Neural cell (in vitro differentiated cells): ENCODE results near the gene SAP30BP. TPM values are rescaled to one million over a fixed set of nuclear protein-coding genes. Genes with fewer than 3 reads are reported as not detected.

Source experiments
- H2AFZ ChIP-seq: fragments of 200-600, 300-800 bp; sonication (generic), shearing (Covaris generic); 2 replicates; pipeline ENCODE4 v1.6.0; 2014; ENCODE audit warnings: low read depth, mild to moderate bottlenecking, antibody characterized with exemption, low read length, moderate library complexity
- H3F3A ChIP-seq: fragments of 200-600 bp; shearing (Covaris generic); 2 replicates; pipeline ENCODE4 v1.6.1; 2016; ENCODE audit warnings: mild to moderate bottlenecking, moderate library complexity, mixed read lengths, antibody characterized with exemption, low read length; ENCODE audit not compliant: insufficient read depth, poor library complexity, severe bottlenecking
- H3K27ac ChIP-seq: fragments of 200-600, 300-800 bp; sonication (generic), shearing (Covaris generic); 2 replicates; pipeline ENCODE4 v1.5.1; 2014; ENCODE audit warnings: mild to moderate bottlenecking, low read length, moderate library complexity
- H3K27me3 ChIP-seq: fragments of 300-800, 200-600 bp; sonication (generic), shearing (Covaris generic); 2 replicates; pipeline ENCODE4 v1.6.0; 2014; ENCODE audit warnings: mild to moderate bottlenecking, low read depth, low read length, moderate library complexity; ENCODE audit not compliant: insufficient read depth
- H3K36me3 ChIP-seq: fragments of 300-800, 200-600 bp; sonication (generic), shearing (Covaris generic); 2 replicates; pipeline ENCODE4 v1.5.1; 2014; ENCODE audit warnings: mild to moderate bottlenecking, antibody characterized with exemption, low read length, moderate library complexity; ENCODE audit not compliant: insufficient read depth
- H3K4me2 ChIP-seq: fragments of 300-800, 200-600 bp; sonication (generic), shearing (Covaris generic); 2 replicates; pipeline ENCODE4 v1.6.0; 2014; ENCODE audit warnings: mild to moderate bottlenecking, low read length
- H3K4me3 ChIP-seq: fragments of 300-800, 200-600 bp; sonication (generic), shearing (Covaris generic); 2 replicates; pipeline ENCODE4 v1.5.1; 2014; ENCODE audit warnings: mild to moderate bottlenecking, low read length, moderate library complexity
- H3K79me2 ChIP-seq: fragments of 200-600 bp; shearing (Covaris generic); replicated peaks from 2 replicates; pipeline ENCODE4 v1.6.0; 2014; ENCODE audit warnings: mild to moderate bottlenecking, low read length, moderate library complexity; ENCODE audit not compliant: insufficient read depth
- H3K9ac ChIP-seq: fragments of 300-800, 200-600 bp; sonication (generic), shearing (Covaris generic); 2 replicates; pipeline ENCODE4 v1.6.1; 2016; ENCODE audit warnings: mild to moderate bottlenecking, low read length, mixed read lengths
- H3K9me2 ChIP-seq: fragments of 200-600 bp; shearing (Covaris generic); 2 replicates; pipeline ENCODE4 v1.6.1; 2016; ENCODE audit warnings: mild to moderate bottlenecking, low read length, mixed read lengths; ENCODE audit not compliant: insufficient read depth
- H3K9me3 ChIP-seq: fragments of 200-600, 300-800 bp; sonication (generic), shearing (Covaris generic); 2 replicates; pipeline ENCODE4 v1.6.1; 2016; ENCODE audit warnings: mild to moderate bottlenecking, mixed run types, low read length, moderate library complexity, mixed read lengths
- H4K20me1 ChIP-seq: fragments of 200-600 bp; shearing (Covaris generic); 2 replicates; pipeline ENCODE4 v1.6.1; 2016; ENCODE audit warnings: mild to moderate bottlenecking, mixed run types; ENCODE audit not compliant: insufficient read depth
- CTCF ChIP-seq: fragments of 450-650 bp; IDR thresholded peaks from 2 replicates; pipeline ENCODE4 v1.5.1; 2014; ENCODE audit warnings: antibody characterized with exemption, mild to moderate bottlenecking, moderate library complexity; ENCODE audit not compliant: poor library complexity, severe bottlenecking
- EP300 ChIP-seq: fragments of 450-650 bp; conservative IDR thresholded peaks from 2 replicates; pipeline ENCODE4 v1.6.1; 2014; ENCODE audit warnings: antibody characterized with exemption, mild to moderate bottlenecking, moderate library complexity; ENCODE audit not compliant: poor library complexity, severe bottlenecking
- EZH2 ChIP-seq: fragments of 200-600, 300-800 bp; shearing (Covaris generic), sonication (generic); IDR thresholded peaks from 2 replicates; pipeline ENCODE4 v1.6.1; 2014; ENCODE audit warnings: antibody characterized with exemption, low read length, borderline replicate concordance, mild to moderate bottlenecking; ENCODE audit not compliant: insufficient read depth, poor library complexity, severe bottlenecking
- MXI1 ChIP-seq: fragments of 450-650 bp; conservative IDR thresholded peaks from 2 replicates; pipeline ENCODE4 v1.6.1; 2014; ENCODE audit warnings: antibody characterized with exemption, mild to moderate bottlenecking; ENCODE audit not compliant: poor library complexity, severe bottlenecking
- POLR2AphosphoS5 ChIP-seq: IDR thresholded peaks from 2 replicates; pipeline ENCODE4 v1.6.1; 2012
- RAD21 ChIP-seq: fragments of 450-650 bp; conservative IDR thresholded peaks from 2 replicates; pipeline ENCODE4 v1.6.1; 2014; ENCODE audit warnings: antibody characterized with exemption, mild to moderate bottlenecking, moderate library complexity
- SMC3 ChIP-seq: fragments of 450-650 bp; conservative IDR thresholded peaks from 2 replicates; pipeline ENCODE4 v1.6.1; 2014; ENCODE audit warnings: antibody characterized with exemption, mild to moderate bottlenecking, moderate library complexity; ENCODE audit not compliant: poor library complexity
- TAF1 ChIP-seq: IDR thresholded peaks from 2 replicates; pipeline ENCODE4 v1.6.1; 2012; ENCODE audit warnings: low read depth
- polyA plus RNA-seq: library from polyadenylated mRNA; depleted of rRNA; stranded (reverse); fragments of >200 nt; gene quantifications from 2 replicates; pipeline ENCODE4 v1.2.3, GENCODE V29; 2014
- TF ChIP-seq, protein P1 (sequence below): IDR thresholded peaks from 2 replicates; pipeline ENCODE4 v1.6.1; 2012; ENCODE audit warnings: borderline replicate concordance

The SAP30BP gene
- polyA plus RNA-seq, 1 donor from 2014 or later: 156 TPM

GRCh38 chr17:75730065-75730464 is 62.9 kb downstream of the SAP30BP start:
- no peak for TF ChIP-seq SMC3
- TF ChIP-seq TAF1: no peak
- TF ChIP-seq EP300: no peak
- TF ChIP-seq MXI1: no peak
- no peak for TF ChIP-seq RAD21
- TF ChIP-seq POLR2AphosphoS5: no peak
- TF ChIP-seq CTCF: no peak
- TF ChIP-seq EZH2: no peak
- TF ChIP-seq, protein P1, sequence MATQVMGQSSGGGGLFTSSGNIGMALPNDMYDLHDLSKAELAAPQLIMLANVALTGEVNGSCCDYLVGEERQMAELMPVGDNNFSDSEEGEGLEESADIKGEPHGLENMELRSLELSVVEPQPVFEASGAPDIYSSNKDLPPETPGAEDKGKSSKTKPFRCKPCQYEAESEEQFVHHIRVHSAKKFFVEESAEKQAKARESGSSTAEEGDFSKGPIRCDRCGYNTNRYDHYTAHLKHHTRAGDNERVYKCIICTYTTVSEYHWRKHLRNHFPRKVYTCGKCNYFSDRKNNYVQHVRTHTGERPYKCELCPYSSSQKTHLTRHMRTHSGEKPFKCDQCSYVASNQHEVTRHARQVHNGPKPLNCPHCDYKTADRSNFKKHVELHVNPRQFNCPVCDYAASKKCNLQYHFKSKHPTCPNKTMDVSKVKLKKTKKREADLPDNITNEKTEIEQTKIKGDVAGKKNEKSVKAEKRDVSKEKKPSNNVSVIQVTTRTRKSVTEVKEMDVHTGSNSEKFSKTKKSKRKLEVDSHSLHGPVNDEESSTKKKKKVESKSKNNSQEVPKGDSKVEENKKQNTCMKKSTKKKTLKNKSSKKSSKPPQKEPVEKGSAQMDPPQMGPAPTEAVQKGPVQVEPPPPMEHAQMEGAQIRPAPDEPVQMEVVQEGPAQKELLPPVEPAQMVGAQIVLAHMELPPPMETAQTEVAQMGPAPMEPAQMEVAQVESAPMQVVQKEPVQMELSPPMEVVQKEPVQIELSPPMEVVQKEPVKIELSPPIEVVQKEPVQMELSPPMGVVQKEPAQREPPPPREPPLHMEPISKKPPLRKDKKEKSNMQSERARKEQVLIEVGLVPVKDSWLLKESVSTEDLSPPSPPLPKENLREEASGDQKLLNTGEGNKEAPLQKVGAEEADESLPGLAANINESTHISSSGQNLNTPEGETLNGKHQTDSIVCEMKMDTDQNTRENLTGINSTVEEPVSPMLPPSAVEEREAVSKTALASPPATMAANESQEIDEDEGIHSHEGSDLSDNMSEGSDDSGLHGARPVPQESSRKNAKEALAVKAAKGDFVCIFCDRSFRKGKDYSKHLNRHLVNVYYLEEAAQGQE: no peak
- H3K4me2 ChIP-seq: no peak overlapping the region
- H3K27ac ChIP-seq: no peak overlapping the region

GRCh38 chr17:75731086-75731715 is 64.1 kb downstream of the SAP30BP start:
- Histone ChIP-seq H2AFZ (no peak overlapping the region), H3K4me2 (no peak overlapping the region), H3F3A (no peaks in the 10 kb centered on the region), H4K20me1 (no peaks in the 10 kb centered on the region), H3K27me3 (no peaks in the 10 kb centered on the region), H3K9me3 (no peaks in the 10 kb centered on the region), H3K36me3 (no peaks in the 10 kb centered on the region), H3K9ac (no peak overlapping the region), H3K27ac (no peak overlapping the region), H3K9me2 (no peaks in the 10 kb centered on the region), H3K4me3 (no peak overlapping the region), H3K79me2 (no peaks in the 10 kb centered on the region)
- no peak for TF ChIP-seq EZH2
- TF ChIP-seq POLR2AphosphoS5: no peak
- TF ChIP-seq, protein P1: no peak
- TF ChIP-seq EP300: no peak
- no peak for TF ChIP-seq MXI1
- TF ChIP-seq SMC3: no peak
- no peak for TF ChIP-seq CTCF
- TF ChIP-seq TAF1: no peak
- TF ChIP-seq RAD21: no peak

More at GRCh38 chr17:75730065-75730464, 62.9 kb downstream of the SAP30BP start:
- H3K9me3 ChIP-seq: no peaks in the 10 kb centered on the region
- H3K36me3 ChIP-seq: no peaks in the 10 kb centered on the region
- H3K4me3 ChIP-seq: no peak overlapping the region
- no peaks in the 10 kb centered on the region for H3F3A ChIP-seq
- no peak overlapping the region for H2AFZ ChIP-seq
- no peaks in the 10 kb centered on the region for H3K27me3 ChIP-seq
- H3K9me2 ChIP-seq: no peaks in the 10 kb centered on the region
- no peak overlapping the region for H3K9ac ChIP-seq
- H4K20me1 ChIP-seq: no peaks in the 10 kb centered on the region
- H3K79me2 ChIP-seq: no peaks in the 10 kb centered on the region
